PC-9 (cell line): ENCODE data around the gene SNPH. TPM values are rescaled to one million over a fixed set of nuclear protein-coding genes. Genes with fewer than 3 reads are reported as not detected.

Experiments used
- BruUV-seq: library from RNA; stranded (reverse); fragments of 400-500 nt; replicated peaks from 2 replicates; lab custom pipeline; 2021; lab: Mats Ljungman, UMichigan
- CTCF ChIA-PET: fragments of 300-600 bp; sonication (Branson Sonifier 250); formaldehyde crosslinking; loops from one replicate; lab custom pipeline; 2022; ENCODE audit warnings: antibody characterized with exemption; lab: Charles Lee
- POLR2A ChIA-PET: fragments of 300-600 bp; sonication (Branson Sonifier 250); formaldehyde crosslinking; loops from one replicate; lab custom pipeline; 2022; ENCODE audit warnings: antibody characterized with exemption; ENCODE audit not compliant: unreplicated experiment; lab: Charles Lee
- DNase-seq, 2 experiments: peaks; one replicate each; pipeline versions ENCODE4 v3.0.0 to v3.0.0-alpha.2; 2015 to 2022; ENCODE audit warnings: mixed read lengths in 1 of 2
- H2AFZ ChIP-seq: fragments of 200-600 bp; sonication (generic); 2 replicates; pipeline ENCODE4 v1.8.1; 2017; ENCODE audit warnings: antibody characterized with exemption
- H3F3A ChIP-seq: fragments of 200-600 bp; sonication (generic); 2 replicates; pipeline ENCODE4 v1.8.1; 2017; ENCODE audit warnings: antibody characterized with exemption, mild to moderate bottlenecking, low read depth; ENCODE audit not compliant: insufficient read depth
- H3K27ac ChIP-seq: fragments of 200-600 bp; sonication (generic); 2 replicates; pipeline ENCODE4 v1.6.1; 2016; ENCODE audit warnings: mixed run types
- H3K27me3 ChIP-seq: fragments of 200-600 bp; sonication (generic); 2 replicates; pipeline ENCODE4 v1.6.1; 2016; ENCODE audit warnings: low read depth, mixed run types; ENCODE audit not compliant: insufficient read depth
- H3K36me3 ChIP-seq: fragments of 200-600 bp; sonication (generic); 2 replicates; pipeline ENCODE4 v1.6.1; 2016; ENCODE audit warnings: low read depth, mixed run types
- H3K4me1 ChIP-seq: fragments of 200-600 bp; sonication (generic); replicated peaks from 2 replicates; pipeline ENCODE4 v1.6.1; 2016; ENCODE audit warnings: mixed run types; ENCODE audit not compliant: insufficient read depth
- H3K4me2 ChIP-seq: fragments of 200-600 bp; sonication (generic); 2 replicates; pipeline ENCODE4 v1.6.1; 2017; ENCODE audit warnings: mixed run types
- H3K4me3 ChIP-seq: fragments of 200-600 bp; sonication (generic); 2 replicates; pipeline ENCODE4 v1.6.1; 2016; ENCODE audit warnings: mixed run types
- H3K79me2 ChIP-seq: fragments of 200-600 bp; sonication (generic); 2 replicates; pipeline ENCODE4 v1.6.1; 2017; ENCODE audit warnings: low read depth, mixed run types
- H3K9me2 ChIP-seq: fragments of 200-600 bp; sonication (generic); 2 replicates; pipeline ENCODE4 v1.8.1; 2017; ENCODE audit warnings: mild to moderate bottlenecking; ENCODE audit not compliant: insufficient read depth
- H3K9me3 ChIP-seq: fragments of 200-600 bp; sonication (generic); 2 replicates; pipeline ENCODE4 v1.8.1; 2016; ENCODE audit warnings: low read depth; ENCODE audit not compliant: insufficient read depth
- H4K20me1 ChIP-seq: fragments of 200-600 bp; sonication (generic); 2 replicates; pipeline ENCODE4 v1.8.1; 2017; ENCODE audit not compliant: insufficient read depth
- EZH2 ChIP-seq: fragments of 200-600 bp; sonication (generic); IDR thresholded peaks from 2 replicates; pipeline ENCODE4 v1.8.0; 2017; ENCODE audit warnings: antibody characterized with exemption, low read depth
- intact Hi-C: fragments of 100-400 bp; cut with micrococcal nuclease; formaldehyde crosslinking; loops from one replicate; pipeline ENCODE4 v1.10.0; 2022; ENCODE audit not compliant: unreplicated experiment
- total RNA-seq: library from RNA; stranded (reverse); gene quantifications from 2 replicates; pipeline ENCODE4 v1.2.3, GENCODE V29; 2021
- TF ChIP-seq, protein P1 (sequence below): fragments of 200-600 bp; sonication (generic); conservative IDR thresholded peaks from 2 replicates; pipeline ENCODE4 v1.6.1; 2017; ENCODE audit warnings: mixed run types, antibody characterized with exemption, mild to moderate bottlenecking, moderate library complexity

Gene SNPH
- total RNA-seq, 1 experiment from 2014 or later: 3.4 TPM

- Histone ChIP-seq H3K4me3 (no peak overlapping the region), H3K27me3 (no peaks in the 10 kb centered on the region), H3K36me3 (no peaks in the 10 kb centered on the region), H3F3A (no peaks in the 10 kb centered on the region), H3K9me3 (no peaks in the 10 kb centered on the region), H3K4me1 (no peaks in the 10 kb centered on the region), H3K27ac (no peak overlapping the region), H3K4me2 (no peak overlapping the region), H3K79me2 (no peaks in the 10 kb centered on the region), H4K20me1 (no peaks in the 10 kb centered on the region), H3K9me2 (no peaks in the 10 kb centered on the region), H2AFZ (no peak overlapping the region)
- DNase-seq: no peak
- BruUV-seq: no TSS peak
- intact Hi-C loops: no loop called here
- ChIA-PET POLR2A (no interaction called here), CTCF (no interaction called here)
- TF ChIP-seq, protein P1, sequence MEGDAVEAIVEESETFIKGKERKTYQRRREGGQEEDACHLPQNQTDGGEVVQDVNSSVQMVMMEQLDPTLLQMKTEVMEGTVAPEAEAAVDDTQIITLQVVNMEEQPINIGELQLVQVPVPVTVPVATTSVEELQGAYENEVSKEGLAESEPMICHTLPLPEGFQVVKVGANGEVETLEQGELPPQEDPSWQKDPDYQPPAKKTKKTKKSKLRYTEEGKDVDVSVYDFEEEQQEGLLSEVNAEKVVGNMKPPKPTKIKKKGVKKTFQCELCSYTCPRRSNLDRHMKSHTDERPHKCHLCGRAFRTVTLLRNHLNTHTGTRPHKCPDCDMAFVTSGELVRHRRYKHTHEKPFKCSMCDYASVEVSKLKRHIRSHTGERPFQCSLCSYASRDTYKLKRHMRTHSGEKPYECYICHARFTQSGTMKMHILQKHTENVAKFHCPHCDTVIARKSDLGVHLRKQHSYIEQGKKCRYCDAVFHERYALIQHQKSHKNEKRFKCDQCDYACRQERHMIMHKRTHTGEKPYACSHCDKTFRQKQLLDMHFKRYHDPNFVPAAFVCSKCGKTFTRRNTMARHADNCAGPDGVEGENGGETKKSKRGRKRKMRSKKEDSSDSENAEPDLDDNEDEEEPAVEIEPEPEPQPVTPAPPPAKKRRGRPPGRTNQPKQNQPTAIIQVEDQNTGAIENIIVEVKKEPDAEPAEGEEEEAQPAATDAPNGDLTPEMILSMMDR: no peak
- no peak for TF ChIP-seq EZH2
Measured at GRCh38 chr20:1278993-1279392, 12.9 kb downstream of the SNPH start.

DNA sequence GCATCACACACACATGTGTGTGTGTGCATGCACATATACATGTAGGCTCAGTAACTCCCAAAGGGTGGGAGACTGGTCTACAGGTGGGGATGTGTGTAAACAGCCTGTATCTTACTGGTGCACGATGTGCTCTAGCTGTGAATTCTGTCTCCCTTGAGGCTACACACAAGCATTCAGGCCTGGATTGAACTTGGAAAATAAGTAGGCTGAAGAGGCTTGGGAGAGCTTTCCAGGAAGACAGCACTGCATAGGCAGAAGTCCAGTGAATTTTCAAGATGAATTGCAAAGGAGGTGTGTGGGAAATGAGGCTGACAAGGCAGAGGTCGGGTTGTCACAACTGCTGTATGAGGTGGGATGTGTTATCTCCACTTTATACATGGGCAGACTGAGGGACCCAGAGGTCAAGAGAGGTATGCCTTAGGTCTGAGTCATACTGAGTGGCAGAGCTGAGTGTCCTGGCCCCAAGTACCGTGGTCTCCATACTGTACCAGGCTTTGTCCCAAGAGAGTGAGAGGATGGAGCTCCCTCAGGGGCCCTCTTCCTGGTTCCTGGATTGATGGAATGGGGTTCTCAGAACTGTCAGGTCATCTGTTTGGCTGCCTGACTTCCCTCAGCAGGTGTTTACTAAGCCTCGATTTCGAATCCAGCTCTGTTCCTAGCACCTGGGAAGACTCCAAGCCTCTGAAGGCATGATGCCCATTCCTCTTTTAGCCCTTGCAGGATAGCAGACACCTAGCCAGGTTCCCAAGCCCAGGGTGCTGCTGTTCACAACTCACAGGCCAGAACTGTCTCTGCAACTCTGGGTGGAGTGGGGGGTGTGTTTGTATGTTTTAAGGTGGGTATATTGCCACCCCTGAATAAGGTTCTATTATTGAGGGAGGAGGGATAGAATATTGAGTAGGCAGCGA is 14.4 kb downstream of the SNPH start:
- intact Hi-C loops: no loop called here
- CTCF ChIA-PET: interaction anchor here (0.6 kb wide), 1 partner anchor 507 kb away, joined by 3 read pairs; no protein-coding TSS in a partner anchor
- H2AFZ ChIP-seq: no peak overlapping the region

GRCh38 chr20:1281279-1282057 is 15.4 kb downstream of the SNPH start:
- Histone ChIP-seq H3K36me3 (no peaks in the 10 kb centered on the region), H3F3A (no peaks in the 10 kb centered on the region), H3K79me2 (no peaks in the 10 kb centered on the region), H3K4me2 (no peak overlapping the region), H3K27me3 (no peaks in the 10 kb centered on the region), H3K27ac (no peak overlapping the region), H2AFZ (no peak overlapping the region), H3K9me2 (no peaks in the 10 kb centered on the region), H4K20me1 (no peaks in the 10 kb centered on the region), H3K4me3 (no peak overlapping the region), H3K9me3 (no peaks in the 10 kb centered on the region), H3K4me1 (no peaks in the 10 kb centered on the region)
- DNase-seq: no peak
- intact Hi-C loops: no loop called here
- ChIA-PET POLR2A (no interaction called here), CTCF (no interaction called here)
- TF ChIP-seq, protein P1: no peak
- no peak for TF ChIP-seq EZH2
- no TSS peak for BruUV-seq

More for the DNA sequence above, 14.4 kb downstream of the SNPH start:
- no peaks in the 10 kb centered on the region for H3K27me3 ChIP-seq
- no peak overlapping the region for H3K4me2 ChIP-seq
- H3K9me3 ChIP-seq: no peaks in the 10 kb centered on the region
- H3K36me3 ChIP-seq: no peaks in the 10 kb centered on the region
- no peak overlapping the region for H3K4me3 ChIP-seq
- no peaks in the 10 kb centered on the region for H4K20me1 ChIP-seq
- H3K9me2 ChIP-seq: no peaks in the 10 kb centered on the region
- BruUV-seq: no TSS peak
- no peaks in the 10 kb centered on the region for H3F3A ChIP-seq
- POLR2A ChIA-PET: interaction anchor here (0.6 kb wide), 1 partner anchor 1190 kb away, joined by 6 read pairs; the partner anchor contains the start of gene SNRPB
- H3K4me1 ChIP-seq: no peaks in the 10 kb centered on the region
- no peak overlapping the region for H3K27ac ChIP-seq
- TF ChIP-seq, protein P1: no peak
- TF ChIP-seq EZH2: no peak
- no peaks in the 10 kb centered on the region for H3K79me2 ChIP-seq
- no peak for DNase-seq
